C4-2B (cell line): Measurements from ENCODE around the gene SELENOK.

Source experiments
- H3K27ac ChIP-seq: fragments of 450-650 bp; 2 replicates; pipeline ENCODE4 v1.5.1; 2017
- CTCF ChIP-seq: fragments of 450-650 bp; conservative IDR thresholded peaks from 2 replicates; pipeline ENCODE4 v1.5.1; 2017; ENCODE audit warnings: mild to moderate bottlenecking
- ZFX ChIP-seq: fragments of 450-650 bp; IDR thresholded peaks from 2 replicates; pipeline ENCODE4 v1.6.1; 2017

The SELENOK gene

GRCh38 chr3:53862241-53862640, 29.4 kb downstream of the SELENOK start:
- no peak for TF ChIP-seq ZFX
- no peak for TF ChIP-seq CTCF

GRCh38 chr3:53860196-53860595, 31.5 kb downstream of the SELENOK start:
- TF ChIP-seq ZFX, result no peak
- TF ChIP-seq CTCF, result no peak
- H3K27ac ChIP-seq, result no peak overlapping the region

More at GRCh38 chr3:53862241-53862640, 29.4 kb downstream of the SELENOK start:
- no peak overlapping the region for H3K27ac ChIP-seq

GRCh38 chr3:53859178-53859577, 32.5 kb downstream of the SELENOK start:
- no peak overlapping the region for H3K27ac ChIP-seq
- no peak for TF ChIP-seq CTCF
- no peak for TF ChIP-seq ZFX

GRCh38 chr3:53858096-53858741, 33.4 kb downstream of the SELENOK start:
- TF ChIP-seq CTCF (no peak), ZFX (no peak)

GRCh38 chr3:53856964-53857363, 34.7 kb downstream of the SELENOK start:
- TF ChIP-seq ZFX (no peak), CTCF (no peak)
- H3K27ac ChIP-seq, result no peak overlapping the region

More at GRCh38 chr3:53858096-53858741, 33.4 kb downstream of the SELENOK start:
- H3K27ac ChIP-seq, result no peak overlapping the region

- no peak for TF ChIP-seq ZFX
- TF ChIP-seq CTCF, result no peak
- H3K27ac ChIP-seq, result no peak overlapping the region
Observed at GRCh38 chr3:53850895-53851294, 40.8 kb downstream of the SELENOK start.

GRCh38 chr3:53849916-53850315, 41.7 kb downstream of the SELENOK start:
- H3K27ac ChIP-seq, result no peak overlapping the region
- TF ChIP-seq ZFX (no peak), CTCF (no peak)
